Measurements from ENCODE around the gene TKTL1.

The TKTL1 gene

DNA sequence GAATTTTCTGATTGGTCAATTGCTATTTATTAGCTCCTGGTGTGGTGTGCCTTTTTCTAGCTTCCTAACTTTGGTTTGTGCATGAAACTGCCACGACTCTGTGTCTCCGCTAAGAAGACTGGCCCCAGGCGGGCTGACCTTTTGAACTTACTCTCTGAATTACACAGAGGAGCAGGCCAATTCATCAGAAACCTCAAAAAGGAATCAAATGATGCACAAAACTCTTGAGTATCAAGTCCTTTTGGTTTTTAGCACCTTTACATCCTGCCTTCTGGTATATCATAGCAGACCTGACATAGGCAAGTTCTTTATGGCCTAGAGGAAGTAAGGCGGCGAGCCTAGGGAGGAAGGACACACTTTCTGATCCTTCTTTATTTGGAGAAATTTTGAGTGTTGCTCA, 17.6 kb downstream of the TKTL1 start:
- Histone ChIP-seq H3K4me2 (ENCODE audit: low read length) (no peak overlapping the region), H3K27me3 (ENCODE audit: control insufficient read depth, insufficient read depth, low read length) (no peaks in the 10 kb centered on the region), H2AFZ (no peak overlapping the region), H3K27ac (no peak overlapping the region), H3K36me3 (ENCODE audit: control insufficient read depth, insufficient read depth, low read length) (no peaks in the 10 kb centered on the region), H3K79me2 (no peaks in the 10 kb centered on the region), H3K4me1 (no peaks in the 10 kb centered on the region), H3K9ac (no peak overlapping the region), H3K9me3 (ENCODE audit: control insufficient read depth, low read length) (no peaks in the 10 kb centered on the region), H3K4me3 (ENCODE audit: low read depth, low read length) (no peak overlapping the region)
- TF ChIP-seq, protein P1, sequence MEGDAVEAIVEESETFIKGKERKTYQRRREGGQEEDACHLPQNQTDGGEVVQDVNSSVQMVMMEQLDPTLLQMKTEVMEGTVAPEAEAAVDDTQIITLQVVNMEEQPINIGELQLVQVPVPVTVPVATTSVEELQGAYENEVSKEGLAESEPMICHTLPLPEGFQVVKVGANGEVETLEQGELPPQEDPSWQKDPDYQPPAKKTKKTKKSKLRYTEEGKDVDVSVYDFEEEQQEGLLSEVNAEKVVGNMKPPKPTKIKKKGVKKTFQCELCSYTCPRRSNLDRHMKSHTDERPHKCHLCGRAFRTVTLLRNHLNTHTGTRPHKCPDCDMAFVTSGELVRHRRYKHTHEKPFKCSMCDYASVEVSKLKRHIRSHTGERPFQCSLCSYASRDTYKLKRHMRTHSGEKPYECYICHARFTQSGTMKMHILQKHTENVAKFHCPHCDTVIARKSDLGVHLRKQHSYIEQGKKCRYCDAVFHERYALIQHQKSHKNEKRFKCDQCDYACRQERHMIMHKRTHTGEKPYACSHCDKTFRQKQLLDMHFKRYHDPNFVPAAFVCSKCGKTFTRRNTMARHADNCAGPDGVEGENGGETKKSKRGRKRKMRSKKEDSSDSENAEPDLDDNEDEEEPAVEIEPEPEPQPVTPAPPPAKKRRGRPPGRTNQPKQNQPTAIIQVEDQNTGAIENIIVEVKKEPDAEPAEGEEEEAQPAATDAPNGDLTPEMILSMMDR (IDR thresholded peaks at IDR 0.05) = no peak

- Histone ChIP-seq H3K79me2 (no peaks in the 10 kb centered on the region), H3K9me3 (ENCODE audit: control insufficient read depth, low read length) (no peaks in the 10 kb centered on the region), H3K9ac (no peak overlapping the region), H3K27me3 (ENCODE audit: control insufficient read depth, insufficient read depth, low read length) (no peaks in the 10 kb centered on the region), H2AFZ (no peak overlapping the region), H3K36me3 (ENCODE audit: control insufficient read depth, insufficient read depth, low read length) (no peaks in the 10 kb centered on the region), H3K4me3 (ENCODE audit: low read depth, low read length) (no peak overlapping the region), H3K4me2 (ENCODE audit: low read length) (no peak overlapping the region), H3K4me1 (no peaks in the 10 kb centered on the region), H3K27ac (no peak overlapping the region)
- TF ChIP-seq, protein P1 (IDR thresholded peaks at IDR 0.05) = no peak
Observed at GRCh38 chrX:154315416-154315815, 19.8 kb downstream of the TKTL1 start.

DNA sequence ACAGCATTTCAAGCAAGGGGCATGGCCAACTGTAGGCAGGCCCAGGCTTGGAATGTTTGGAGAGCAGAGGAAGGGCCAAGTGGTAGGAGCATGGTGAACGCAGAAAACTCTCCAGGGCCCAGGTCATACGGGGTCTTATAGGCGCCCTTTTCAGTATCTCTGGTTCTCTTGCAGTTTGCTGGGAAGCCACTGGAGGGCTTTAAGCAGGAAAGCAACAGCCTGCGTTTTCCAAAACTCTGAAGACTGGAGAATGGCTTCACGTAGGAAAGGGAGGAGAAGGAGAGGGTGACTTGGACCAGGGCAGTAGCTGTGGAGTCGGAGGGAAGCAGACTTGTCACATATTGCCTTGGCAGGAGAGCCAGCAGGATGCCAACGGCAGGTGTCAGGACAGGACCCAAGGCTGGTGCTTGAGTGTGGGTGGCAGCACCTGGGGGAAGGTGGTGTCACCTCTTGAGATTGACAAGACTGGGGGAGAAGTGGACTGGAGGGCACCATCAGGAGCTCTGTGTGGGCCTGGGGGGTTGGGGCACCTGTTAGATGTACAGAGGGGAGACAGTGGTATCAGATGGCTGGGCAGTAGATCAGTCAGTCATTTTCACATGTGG, 21.9 kb downstream of the TKTL1 start:
- Histone ChIP-seq H3K9ac (no peak overlapping the region), H3K36me3 (ENCODE audit: control insufficient read depth, insufficient read depth, low read length) (no peaks in the 10 kb centered on the region), H3K4me3 (ENCODE audit: low read depth, low read length) (no peak overlapping the region), H3K27me3 (ENCODE audit: control insufficient read depth, insufficient read depth, low read length) (no peaks in the 10 kb centered on the region), H2AFZ (peak overlapping the region; percentile 53), H3K4me2 (ENCODE audit: low read length) (no peak overlapping the region), H3K9me3 (ENCODE audit: control insufficient read depth, low read length) (no peaks in the 10 kb centered on the region), H3K79me2 (no peaks in the 10 kb centered on the region), H3K4me1 (no peaks in the 10 kb centered on the region), H3K27ac (no peak overlapping the region)
- TF ChIP-seq, protein P1 (IDR thresholded peaks at IDR 0.05) = peak; percentile 33

DNA sequence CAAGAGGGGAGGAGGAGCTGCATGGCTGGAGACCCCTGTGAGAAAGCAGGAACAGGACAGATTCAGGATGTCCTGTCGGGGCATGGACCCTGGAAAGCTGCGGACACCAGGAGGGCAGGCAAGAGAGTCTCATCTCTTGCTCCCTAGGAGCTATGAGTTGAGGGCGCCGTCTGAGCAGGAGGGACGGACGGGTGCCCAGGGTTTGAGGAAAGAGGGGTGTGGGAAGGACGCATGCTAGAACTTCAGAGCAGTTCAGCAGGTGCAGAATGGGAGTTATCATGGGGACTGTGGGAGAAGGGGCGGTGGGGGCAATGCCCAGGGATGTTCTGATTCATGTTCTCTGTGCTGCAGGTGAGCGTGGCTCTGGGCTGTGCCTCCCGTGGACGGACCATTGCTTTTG, 24.8 kb downstream of the TKTL1 start:
- Histone ChIP-seq H3K27me3 (ENCODE audit: control insufficient read depth, insufficient read depth, low read length) (no peaks in the 10 kb centered on the region), H3K4me1 (no peaks in the 10 kb centered on the region), H3K9ac (no peak overlapping the region), H3K36me3 (ENCODE audit: control insufficient read depth, insufficient read depth, low read length) (no peaks in the 10 kb centered on the region), H3K27ac (no peak overlapping the region), H3K4me3 (ENCODE audit: low read depth, low read length) (no peak overlapping the region), H3K4me2 (ENCODE audit: low read length) (no peak overlapping the region), H2AFZ (no peak overlapping the region), H3K9me3 (ENCODE audit: control insufficient read depth, low read length) (no peaks in the 10 kb centered on the region), H3K79me2 (no peaks in the 10 kb centered on the region)
- TF ChIP-seq, protein P1 (IDR thresholded peaks at IDR 0.05) = no peak

- Histone ChIP-seq H3K9ac (no peak overlapping the region), H3K27me3 (ENCODE audit: control insufficient read depth, insufficient read depth, low read length) (no peaks in the 10 kb centered on the region), H3K9me3 (ENCODE audit: control insufficient read depth, low read length) (no peaks in the 10 kb centered on the region), H3K36me3 (ENCODE audit: control insufficient read depth, insufficient read depth, low read length) (no peaks in the 10 kb centered on the region), H3K4me2 (ENCODE audit: low read length) (no peak overlapping the region), H3K4me1 (no peaks in the 10 kb centered on the region), H2AFZ (no peak overlapping the region), H3K27ac (no peak overlapping the region), H3K79me2 (no peaks in the 10 kb centered on the region), H3K4me3 (ENCODE audit: low read depth, low read length) (no peak overlapping the region)
- TF ChIP-seq, protein P1 (IDR thresholded peaks at IDR 0.05) = no peak
Observed at GRCh38 chrX:154321152-154321551, 25.6 kb downstream of the TKTL1 start.
